ENCODE data around the gene LRMDA. TPM values are rescaled to one million over a fixed set of nuclear protein-coding genes. Genes with fewer than 3 reads are reported as not detected.

Gene LRMDA
- total and polyA plus RNA-seq, 2 of the 4 experiments (the other 2 are of a cell fraction), result 0.07 TPM; not detected in 1

DNA sequence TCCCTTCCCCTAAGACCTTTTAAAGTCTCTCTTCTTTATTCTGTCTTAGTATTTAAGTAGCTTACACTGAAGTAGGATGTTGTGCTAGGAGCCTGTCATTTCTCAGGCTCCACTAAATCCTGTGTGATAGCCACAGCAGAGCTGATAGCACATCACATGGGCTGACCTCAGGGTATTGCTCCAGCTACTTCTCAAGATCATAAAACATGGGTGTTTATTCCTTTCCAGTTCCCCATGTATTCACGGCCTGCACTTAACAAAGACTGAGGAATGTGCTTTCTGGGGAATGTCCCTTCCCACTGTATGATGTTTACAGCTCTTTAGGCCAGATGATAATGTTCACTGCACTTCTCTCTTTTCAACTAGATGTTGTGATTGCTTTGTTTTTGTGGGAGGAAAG lies 1119.4 kb downstream of the LRMDA start:
- Histone ChIP-seq H3K56ac (ENCODE audit: extremely low read depth, insufficient read depth, low read length) (no peak overlapping the region), H4K5ac (ENCODE audit: low read depth, low read length) (peak overlapping the region; percentile 24), H3K4me2 (ENCODE audit: low read depth, low read length) (no peak overlapping the region), H3K4me1 (ENCODE audit: control insufficient read depth, insufficient read depth, low read length) (peaks cover 4% of the 10 kb centered on the region), H4K91ac (ENCODE audit: insufficient read depth, low read depth, low read length) (peak overlapping the region; percentile 62; the same call in 1 of the 2 replicates), H3K27me3 (ENCODE audit: control insufficient read depth, insufficient read depth, low read length) (peaks cover 19% of the 10 kb centered on the region), H2BK120ac (ENCODE audit: low read depth, low read length) (peak overlapping the region; percentile 77), H2BK5ac (ENCODE audit: low read depth, low read length, poor library complexity, severe bottlenecking) (peak overlapping the region; percentile 41), H2AK5ac (ENCODE audit: low read depth, low read length) (no peak overlapping the region), H3K18ac (ENCODE audit: low read depth, low read length) (no peak overlapping the region), H3K79me1 (ENCODE audit: low read depth in 1 of 2, low read length in 2 of 2) (no peaks in the 10 kb centered on the region), H2AK9ac (replicated peaks; ENCODE audit: low read depth, low read length, poor library complexity) (peak overlapping the region; percentile 68), H2AFZ (replicated peaks; ENCODE audit: low read length, poor library complexity) (peak overlapping the region; percentile 66), H2BK15ac (ENCODE audit: low read depth, low read length) (0 out of 3 replicates have a peak overlapping the region, but pooled peaks have one; percentile 42), H3K36me3 (ENCODE audit: control insufficient read depth, insufficient read depth, low read length) (no peaks in the 10 kb centered on the region), H4K20me1 (ENCODE audit: insufficient read depth, low read length) (no peaks in the 10 kb centered on the region), H3K27ac (ENCODE audit: insufficient read depth, low read length) (peak overlapping the region; percentile 9; the same call in 1 of the 2 replicates), H2BK20ac (ENCODE audit: low read depth, low read length) (peak overlapping the region; percentile 60), H3K23ac (ENCODE audit: low read depth, low read length) (0 out of 2 replicates have a peak overlapping the region, but pooled peaks have one; percentile 3), H3K9me3 (ENCODE audit: control insufficient read depth, insufficient read depth, low read length) (no peaks in the 10 kb centered on the region), H3K9ac (ENCODE audit: low read depth, low read length) (no peak overlapping the region), H3K9me1 (ENCODE audit: insufficient read depth, low read length) (no peaks in the 10 kb centered on the region; the same call in 1 of the 2 replicates), H3K14ac (replicated peaks; ENCODE audit: low read depth, low read length) (peak overlapping the region; percentile 42), H4K8ac (ENCODE audit: low read depth in 2 of 2, low read length in 2 of 2) (peak overlapping the region; percentile 6 to 28; a peak in 2 of 4 replicates), H3K4me3 (ENCODE audit: insufficient read depth, low read depth, low read length) (no peak overlapping the region), H3K4ac (ENCODE audit: low read depth, low read length) (peak overlapping the region; percentile 50)
- in situ Hi-C loops (cut with MboI; ENCODE audit: low sequenced_read_pairs), result loop anchor here (10.0 to 25.0 kb wide), 3 partner anchors 436 to 1139 kb away; partner anchors contain the start of gene ZNF503
- dilution Hi-C loops (cut with HindIII; ENCODE audit: low sequenced_read_pairs, unreplicated experiment), result no loop called here
- BruUV-seq (replicated peaks), result no TSS peak
- TF ChIP-seq RAD21 (IDR thresholded peaks at IDR 0.05; ENCODE audit: low read length), result no peak
- TF ChIP-seq BHLHE40 (IDR thresholded peaks at IDR 0.05; ENCODE audit: low read depth, low read length), result no peak
- TF ChIP-seq, protein P1, sequence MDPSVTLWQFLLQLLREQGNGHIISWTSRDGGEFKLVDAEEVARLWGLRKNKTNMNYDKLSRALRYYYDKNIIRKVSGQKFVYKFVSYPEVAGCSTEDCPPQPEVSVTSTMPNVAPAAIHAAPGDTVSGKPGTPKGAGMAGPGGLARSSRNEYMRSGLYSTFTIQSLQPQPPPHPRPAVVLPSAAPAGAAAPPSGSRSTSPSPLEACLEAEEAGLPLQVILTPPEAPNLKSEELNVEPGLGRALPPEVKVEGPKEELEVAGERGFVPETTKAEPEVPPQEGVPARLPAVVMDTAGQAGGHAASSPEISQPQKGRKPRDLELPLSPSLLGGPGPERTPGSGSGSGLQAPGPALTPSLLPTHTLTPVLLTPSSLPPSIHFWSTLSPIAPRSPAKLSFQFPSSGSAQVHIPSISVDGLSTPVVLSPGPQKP (IDR thresholded peaks at IDR 0.05; ENCODE audit: borderline replicate concordance, low read depth, low read length), result no peak
- no CpG with 5 or more reads among the region's 1 CpG for WGBS, 2 experiments (ENCODE audit: extremely low coverage in 2 of 2, insufficient read length in 1 of 2)
- ATAC-seq (ENCODE audit: low read depth), result peak; percentile 77
- peak; percentile 39 for DNase-seq
- intact Hi-C loops (cut with micrococcal nuclease), result loop anchor here (2.0 kb wide), 1 partner anchor 562 kb away; no protein-coding TSS in a partner anchor
- POLR2A ChIA-PET (ENCODE audit: unreplicated experiment), result no interaction called here
- CTCF ChIA-PET, result interaction anchor here (0.7 to 1.0 kb wide), 2 partner anchors 151 to 240 kb away, joined by 4 read pairs; no protein-coding TSS in a partner anchor

Measured in IMR-90 (cell line).